Stimulated activated memory B cell treated with anti-CD40 and anti-IgM and Interleukin-4, amounts not matched to agents 10 μg/mL and 1 μg/mL and 100 μg/mL, for 72 hours (primary cell): Measurements from ENCODE around the gene ATP12A.
"Not testable (repeated sequence)": the region's sequence is repeated elsewhere in the genome, so short reads cannot be mapped to it uniquely, and the experiment has no call there.

ENCODE experiments used
- ATAC-seq: fragments of 150-1000 bp; cut with Tn5 transposase; 2 replicates; pipeline ENCODE4 v1.10.0; 2021
- H3K27ac Mint-ChIP-seq: one replicate; pipeline ENCODE4 v1.8.0; 2022; ENCODE audit warnings: mild to moderate bottlenecking, mixed read lengths
- H3K27me3 Mint-ChIP-seq: one replicate; pipeline ENCODE4 v1.8.0; 2022; ENCODE audit warnings: mixed read lengths
- H3K36me3 Mint-ChIP-seq: one replicate; pipeline ENCODE4 v1.8.0; 2022; ENCODE audit warnings: mixed read lengths
- H3K4me1 Mint-ChIP-seq: one replicate; pipeline ENCODE4 v1.8.0; 2022; ENCODE audit warnings: mixed read lengths
- H3K4me3 Mint-ChIP-seq: one replicate; pipeline ENCODE4 v1.8.0; 2022; ENCODE audit warnings: mild to moderate bottlenecking, moderate library complexity, mixed read lengths
- H3K9me3 Mint-ChIP-seq: one replicate; pipeline ENCODE4 v1.8.0; 2022; ENCODE audit warnings: mixed read lengths

ATP12A gene

GRCh38 chr13:24725379-24725778, 45.2 kb downstream of the ATP12A start:
- H3K4me3 Mint-ChIP-seq: no peak overlapping the region
- ATAC-seq: no peak
- no peak overlapping the region for H3K27ac Mint-ChIP-seq
- no peaks in the 10 kb centered on the region for H3K36me3 Mint-ChIP-seq
- H3K27me3 Mint-ChIP-seq: peaks cover 38% of the 10 kb centered on the region
- no peaks in the 10 kb centered on the region for H3K4me1 Mint-ChIP-seq
- H3K9me3 Mint-ChIP-seq: no peaks in the 10 kb centered on the region

GRCh38 chr13:24727731-24728601, 47.8 kb downstream of the ATP12A start:
- H3K9me3 Mint-ChIP-seq: peaks cover 8% of the 10 kb centered on the region
- H3K27me3 Mint-ChIP-seq: peaks cover 38% of the 10 kb centered on the region
- no peak overlapping the region for H3K4me3 Mint-ChIP-seq
- H3K4me1 Mint-ChIP-seq: peaks cover 11% of the 10 kb centered on the region
- ATAC-seq: peak; percentile 91
- H3K27ac Mint-ChIP-seq: no peak overlapping the region
- H3K36me3 Mint-ChIP-seq: no peaks in the 10 kb centered on the region

- not testable (repeated sequence) for H3K9me3 Mint-ChIP-seq, H3K4me3 Mint-ChIP-seq, H3K36me3 Mint-ChIP-seq
- peaks cover 19% of the 10 kb centered on the region for H3K27me3 Mint-ChIP-seq
- peak overlapping the region; percentile 48 for H3K27ac Mint-ChIP-seq
- ATAC-seq: peak; percentile 70
- peaks cover 11% of the 10 kb centered on the region for H3K4me1 Mint-ChIP-seq
These were observed 50.8 kb downstream of the ATP12A start for GRCh38 chr13:24730873-24731567.

- Mint-ChIP-seq H3K27ac (no peak overlapping the region), H3K36me3 (no peaks in the 10 kb centered on the region), H3K4me3 (no peak overlapping the region), H3K4me1 (peaks cover 11% of the 10 kb centered on the region), H3K9me3 (peaks cover 8% of the 10 kb centered on the region), H3K27me3 (no peaks in the 10 kb centered on the region)
- no peak for ATAC-seq
These were observed 54.7 kb downstream of the ATP12A start for GRCh38 chr13:24734950-24735349.

DNA sequence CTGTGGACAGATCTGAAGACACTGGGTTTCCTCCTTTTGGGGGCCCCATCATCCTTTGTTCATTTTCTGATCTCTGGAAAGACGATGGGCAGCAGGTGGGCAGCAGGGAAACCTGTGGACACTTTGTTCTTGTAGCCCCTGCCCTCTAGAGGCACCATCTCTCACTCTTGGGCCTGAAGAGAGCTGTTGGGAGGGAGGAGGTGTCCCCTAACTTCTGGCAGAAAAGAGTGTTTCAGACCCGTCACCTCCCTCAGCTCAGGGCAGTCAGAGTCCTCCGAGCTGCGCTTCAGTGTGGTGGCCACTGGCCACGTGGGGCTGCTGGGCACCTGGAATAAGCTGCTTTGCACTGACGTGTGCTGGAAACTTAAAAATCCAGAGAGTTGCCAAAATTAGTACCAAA, 56.8 kb downstream of the ATP12A start:
- Mint-ChIP-seq H3K36me3 (no peaks in the 10 kb centered on the region), H3K9me3 (no peaks in the 10 kb centered on the region), H3K27ac (no peak overlapping the region), H3K4me1 (no peaks in the 10 kb centered on the region), H3K4me3 (no peak overlapping the region), H3K27me3 (no peaks in the 10 kb centered on the region)
- ATAC-seq: no peak

- no peaks in the 10 kb centered on the region for H3K36me3 Mint-ChIP-seq
- ATAC-seq: no peak
- H3K4me1 Mint-ChIP-seq: no peaks in the 10 kb centered on the region
- H3K4me3 Mint-ChIP-seq: no peak overlapping the region
- no peaks in the 10 kb centered on the region for H3K9me3 Mint-ChIP-seq
- no peak overlapping the region for H3K27ac Mint-ChIP-seq
- peaks cover under 1% of the 10 kb centered on the region for H3K27me3 Mint-ChIP-seq
These were observed 58.2 kb downstream of the ATP12A start for GRCh38 chr13:24738366-24738847.

DNA sequence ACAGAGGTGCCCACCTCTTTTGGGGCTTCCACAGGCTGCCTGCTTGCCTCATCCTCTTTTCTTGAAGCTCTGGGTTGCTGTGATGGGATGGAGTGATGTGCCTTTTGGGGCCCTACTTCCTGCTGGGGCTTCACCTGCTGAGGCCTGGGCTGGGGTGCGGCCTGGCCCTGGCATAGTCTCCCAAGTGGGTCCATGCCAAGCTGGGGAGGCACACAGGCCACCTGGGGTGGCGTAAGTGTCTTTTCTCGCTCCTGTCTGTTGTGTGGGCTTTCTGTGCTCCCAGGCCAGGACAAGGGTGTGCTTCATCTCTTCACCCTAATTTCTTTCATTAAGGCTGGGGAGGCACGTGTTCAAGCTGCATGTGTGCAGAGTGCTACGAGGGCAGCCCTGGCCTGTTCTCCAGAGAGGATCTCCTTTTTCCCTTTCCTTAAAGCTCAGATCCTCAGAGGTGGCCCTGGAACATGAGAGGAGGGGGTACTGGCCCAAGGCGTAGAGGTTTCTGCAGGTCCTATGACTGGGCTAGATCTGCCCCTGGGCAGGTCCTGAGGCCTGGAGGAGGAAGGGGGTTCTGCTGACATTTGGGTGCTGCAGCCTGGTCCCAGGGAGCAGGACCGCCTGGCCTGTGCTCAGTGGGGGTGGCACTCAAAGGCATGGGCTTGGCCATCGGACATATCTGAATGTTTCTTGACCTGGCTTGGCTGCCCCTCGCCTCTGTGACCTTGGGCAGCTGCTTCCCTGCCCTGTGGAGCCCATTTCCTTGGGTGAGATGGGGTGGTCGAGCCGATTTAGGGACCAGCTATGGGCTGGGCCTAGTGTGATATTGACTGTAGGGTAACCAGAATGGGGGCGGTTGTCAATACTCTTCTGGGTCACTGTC, 60.0 kb downstream of the ATP12A start:
- H3K9me3 Mint-ChIP-seq: no peaks in the 10 kb centered on the region
- no peak overlapping the region for H3K27ac Mint-ChIP-seq
- H3K4me1 Mint-ChIP-seq: no peaks in the 10 kb centered on the region
- H3K27me3 Mint-ChIP-seq: peaks cover 19% of the 10 kb centered on the region
- H3K4me3 Mint-ChIP-seq: no peak overlapping the region
- no peak for ATAC-seq
- H3K36me3 Mint-ChIP-seq: no peaks in the 10 kb centered on the region

- peaks cover 1% of the 10 kb centered on the region for H3K4me1 Mint-ChIP-seq
- H3K27me3 Mint-ChIP-seq: peaks cover 24% of the 10 kb centered on the region
- H3K27ac Mint-ChIP-seq: no peak overlapping the region
- no peak overlapping the region for H3K4me3 Mint-ChIP-seq
- no peaks in the 10 kb centered on the region for H3K36me3 Mint-ChIP-seq
- no peaks in the 10 kb centered on the region for H3K9me3 Mint-ChIP-seq
- no peak for ATAC-seq
These were observed 60.9 kb downstream of the ATP12A start for GRCh38 chr13:24741016-24741662.

DNA sequence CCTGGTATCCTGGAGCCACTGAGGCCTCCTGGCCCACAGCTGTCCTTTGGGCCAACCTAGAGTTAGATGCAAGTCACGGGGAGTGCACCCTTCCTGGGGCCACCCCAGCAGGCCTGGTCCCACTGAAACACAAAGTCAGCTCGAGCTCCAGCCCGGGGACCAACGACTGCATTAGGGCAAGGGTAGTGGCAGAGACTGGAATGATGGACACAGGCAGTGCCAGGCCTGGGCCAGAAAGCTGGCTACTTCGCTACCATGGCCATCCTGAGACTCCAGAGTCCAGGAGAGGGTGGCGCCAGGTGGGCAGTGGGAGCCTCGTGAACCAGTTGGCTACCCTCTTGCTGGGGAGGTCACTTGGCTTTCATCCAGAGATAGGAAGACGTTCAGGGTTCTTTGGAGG, 61.6 kb downstream of the ATP12A start:
- Mint-ChIP-seq H3K4me1 (peaks cover 8% of the 10 kb centered on the region), H3K36me3 (no peaks in the 10 kb centered on the region), H3K27me3 (peaks cover 31% of the 10 kb centered on the region), H3K4me3 (no peak overlapping the region), H3K9me3 (no peaks in the 10 kb centered on the region), H3K27ac (no peak overlapping the region)
- no peak for ATAC-seq

DNA sequence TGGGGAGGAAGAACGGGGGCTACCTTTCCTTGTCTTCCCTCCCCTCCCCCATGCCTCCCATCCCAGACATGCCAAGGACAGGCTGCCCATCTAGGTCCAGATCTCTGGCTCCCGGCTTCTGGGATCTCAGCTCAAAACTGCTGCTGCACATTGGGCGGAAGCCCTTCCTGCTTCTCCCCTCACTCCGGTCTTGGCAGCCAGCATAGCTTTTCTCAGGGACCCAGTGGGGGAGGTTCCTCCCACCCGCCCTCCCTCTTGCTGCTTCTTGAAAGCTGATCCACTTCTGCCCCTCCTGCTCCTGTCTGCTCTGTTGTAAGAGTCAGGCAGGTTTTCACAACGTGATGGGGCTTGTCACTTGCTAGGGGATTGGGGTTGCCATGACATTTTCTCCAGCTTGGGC, 62.1 kb downstream of the ATP12A start:
- no peak for ATAC-seq
- H3K4me1 Mint-ChIP-seq: peaks cover 13% of the 10 kb centered on the region
- no peak overlapping the region for H3K4me3 Mint-ChIP-seq
- H3K27ac Mint-ChIP-seq: no peak overlapping the region
- no peaks in the 10 kb centered on the region for H3K9me3 Mint-ChIP-seq
- peaks cover 36% of the 10 kb centered on the region for H3K27me3 Mint-ChIP-seq
- no peaks in the 10 kb centered on the region for H3K36me3 Mint-ChIP-seq

GRCh38 chr13:24742977-24743376, 62.8 kb downstream of the ATP12A start:
- Mint-ChIP-seq H3K9me3 (no peaks in the 10 kb centered on the region), H3K27me3 (peaks cover 43% of the 10 kb centered on the region), H3K27ac (no peak overlapping the region), H3K36me3 (no peaks in the 10 kb centered on the region), H3K4me1 (peaks cover 16% of the 10 kb centered on the region), H3K4me3 (no peak overlapping the region)
- no peak for ATAC-seq

GRCh38 chr13:24744247-24744646, 64.0 kb downstream of the ATP12A start:
- H3K27me3 Mint-ChIP-seq: peaks cover 56% of the 10 kb centered on the region
- H3K4me3 Mint-ChIP-seq: no peak overlapping the region
- H3K9me3 Mint-ChIP-seq: no peaks in the 10 kb centered on the region
- H3K36me3 Mint-ChIP-seq: no peaks in the 10 kb centered on the region
- peaks cover 16% of the 10 kb centered on the region for H3K4me1 Mint-ChIP-seq
- no peak for ATAC-seq
- H3K27ac Mint-ChIP-seq: no peak overlapping the region

DNA sequence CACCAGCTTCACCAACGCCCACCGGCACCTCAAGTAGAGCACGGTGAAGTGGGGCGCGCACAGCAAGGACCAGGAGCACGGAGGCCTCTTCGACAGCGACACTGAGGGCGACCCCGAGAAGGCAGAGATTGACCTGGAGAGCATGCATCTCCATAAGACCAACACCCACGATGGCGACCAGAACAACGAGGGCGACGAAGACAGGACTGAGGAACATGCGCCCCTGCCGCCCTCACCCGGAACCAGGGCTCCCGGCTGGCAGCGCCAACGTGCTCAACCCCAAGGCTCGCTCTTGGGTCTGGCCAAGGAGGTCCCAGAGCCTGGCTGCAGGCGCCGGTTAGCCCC, 65.3 kb downstream of the ATP12A start:
- peaks cover 16% of the 10 kb centered on the region for H3K4me1 Mint-ChIP-seq
- no peak for ATAC-seq
- H3K27me3 Mint-ChIP-seq: peaks cover 64% of the 10 kb centered on the region
- H3K27ac Mint-ChIP-seq: no peak overlapping the region
- H3K36me3 Mint-ChIP-seq: no peaks in the 10 kb centered on the region
- H3K4me3 Mint-ChIP-seq: no peak overlapping the region
- H3K9me3 Mint-ChIP-seq: no peaks in the 10 kb centered on the region

DNA sequence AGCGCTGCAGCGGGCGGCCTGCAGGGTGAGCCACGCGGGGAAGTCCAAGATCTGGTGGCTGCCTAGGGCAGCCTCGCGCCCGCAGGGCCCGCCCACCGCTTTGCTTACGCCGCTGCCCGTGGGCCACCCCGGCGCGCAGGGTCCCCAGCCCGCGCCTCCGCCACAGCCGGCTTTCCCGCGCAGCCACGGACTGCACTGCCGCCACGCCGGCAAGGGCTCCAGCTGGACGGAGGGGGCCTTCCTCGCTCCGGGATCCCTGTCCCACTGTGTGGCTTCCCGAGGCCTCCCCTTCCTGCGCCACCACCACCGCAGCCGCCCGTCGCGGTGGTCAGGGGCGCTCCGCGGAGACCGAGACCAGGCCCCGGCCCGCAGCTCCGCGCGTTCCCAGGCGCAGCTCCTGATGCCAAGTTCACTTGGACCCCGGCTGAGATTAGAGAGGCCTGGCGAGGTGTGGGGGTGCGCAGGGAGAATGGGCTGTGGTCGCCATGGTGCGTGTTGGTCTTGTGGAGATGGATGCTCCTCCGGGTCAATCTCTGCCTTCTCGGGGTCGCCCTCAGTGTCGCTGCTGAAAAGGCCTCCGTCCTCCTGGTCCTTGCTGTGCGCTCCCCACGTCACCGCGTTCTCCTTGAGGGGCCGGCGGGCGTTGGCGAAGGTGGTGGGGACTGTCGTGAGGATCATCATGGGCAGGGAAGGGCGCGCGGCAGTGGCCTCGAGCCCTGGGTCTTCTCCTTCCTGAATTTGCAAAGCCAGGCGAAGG, 65.8 kb downstream of the ATP12A start:
- Mint-ChIP-seq H3K27me3 (peaks cover 64% of the 10 kb centered on the region), H3K9me3 (no peaks in the 10 kb centered on the region), H3K27ac (no peak overlapping the region), H3K36me3 (no peaks in the 10 kb centered on the region), H3K4me1 (peaks cover 16% of the 10 kb centered on the region), H3K4me3 (no peak overlapping the region)
- ATAC-seq: no peak
